ENCODE results near the gene MT1B.
"Not testable (repeated sequence)": the region's sequence is repeated elsewhere in the genome, so short reads cannot be mapped to it uniquely, and the experiment has no call there.

GRCh38 chr16:56674570-56674969 lies 22.9 kb downstream of the MT1B start:
- not testable (repeated sequence) for TF ChIP-seq CTCF (IDR thresholded peaks at IDR 0.05; ENCODE audit: low read length); EZH2 (IDR thresholded peaks at IDR 0.05; ENCODE audit: borderline replicate concordance, low read length)
